OCI-LY7 (cell line): ENCODE measurements around the gene EHF. TPM values are rescaled to one million over a fixed set of nuclear protein-coding genes. Genes with fewer than 3 reads are reported as not detected.

Experiments used
- BruUV-seq: library from RNA; stranded (reverse); fragments of 400-500 nt; replicated peaks from 2 replicates; lab custom pipeline; 2021; lab: Mats Ljungman, UMichigan
- CTCF ChIA-PET: fragments of 300-600 bp; sonication (Branson Sonifier 250); formaldehyde crosslinking; loops from one replicate; lab custom pipeline; 2022; ENCODE audit warnings: antibody characterized with exemption; ENCODE audit not compliant: unreplicated experiment; lab: Charles Lee
- POLR2A ChIA-PET: fragments of 300-600 bp; sonication (Branson Sonifier 250); formaldehyde crosslinking; loops from one replicate; lab custom pipeline; 2022; ENCODE audit warnings: antibody characterized with exemption; lab: Charles Lee
- DNase-seq: peaks from one replicate; pipeline ENCODE4 v3.0.0-alpha.2; 2015; ENCODE audit warnings: low spot score
- H2AFZ ChIP-seq: fragments of 200-600 bp; sonication (generic), shearing (Covaris generic); 2 replicates; pipeline ENCODE4 v1.6.1; 2014; ENCODE audit warnings: mild to moderate bottlenecking, antibody characterized with exemption, low read length, moderate library complexity
- H3K27ac ChIP-seq: fragments of 200-600 bp; sonication (generic); 2 replicates; pipeline ENCODE4 v1.5.1; 2014; ENCODE audit warnings: mixed run types, low read depth, mild to moderate bottlenecking, moderate library complexity, low read length, inconsistent platforms; ENCODE audit not compliant: poor library complexity, severe bottlenecking
- H3K36me3 ChIP-seq: fragments of 200-600 bp; sonication (generic); 2 replicates; pipeline ENCODE4 v1.6.1; 2014; ENCODE audit warnings: mild to moderate bottlenecking, antibody characterized with exemption, low read length, moderate library complexity, mixed read lengths; ENCODE audit not compliant: insufficient read depth
- H3K4me1 ChIP-seq: fragments of 200-600 bp; sonication (generic); 2 replicates; pipeline ENCODE4 v1.5.1; 2014; ENCODE audit warnings: mild to moderate bottlenecking, low read length; ENCODE audit not compliant: insufficient read depth, poor library complexity, severe bottlenecking
- H3K4me2 ChIP-seq: fragments of 200-600 bp; sonication (generic); 2 replicates; pipeline ENCODE4 v1.6.1; 2014; ENCODE audit warnings: mild to moderate bottlenecking, low read length
- H3K4me3 ChIP-seq: fragments of 200-600 bp; sonication (generic); 2 replicates; pipeline ENCODE4 v1.5.1; 2014; ENCODE audit warnings: mild to moderate bottlenecking, low read depth, low read length; ENCODE audit not compliant: poor library complexity, severe bottlenecking
- H3K79me2 ChIP-seq: fragments of 200-600 bp; sonication (generic); 2 replicates; pipeline ENCODE4 v1.6.1; 2016; ENCODE audit warnings: low read depth, mild to moderate bottlenecking, low read length, moderate library complexity, mixed read lengths; ENCODE audit not compliant: insufficient read depth
- H3K9me2 ChIP-seq: fragments of 200-600 bp; sonication (generic); 2 replicates; pipeline ENCODE4 v1.6.1; 2016; ENCODE audit warnings: mild to moderate bottlenecking, low read length, mixed read lengths; ENCODE audit not compliant: insufficient read depth
- H3K9me3 ChIP-seq: fragments of 200-600 bp; sonication (generic); 2 replicates; pipeline ENCODE4 v1.6.1; 2014; ENCODE audit warnings: mild to moderate bottlenecking, mixed run types, low read length, mixed read lengths
- H4K20me1 ChIP-seq: fragments of 200-600 bp; sonication (generic); 2 replicates; pipeline ENCODE4 v1.6.1; 2014; ENCODE audit warnings: mild to moderate bottlenecking, antibody characterized with exemption, low read length, moderate library complexity, mixed read lengths; ENCODE audit not compliant: insufficient read depth
- CTCF ChIP-seq: fragments of 200-600 bp; sonication (generic); conservative IDR thresholded peaks from 2 replicates; pipeline ENCODE4 v1.5.1; 2014; ENCODE audit warnings: mild to moderate bottlenecking, antibody characterized with exemption, low read length, moderate library complexity, mixed read lengths
- EZH2phosphoT487 ChIP-seq: fragments of 200-600 bp; sonication (generic); IDR thresholded peaks from 2 replicates; pipeline ENCODE4 v1.6.1; 2018; ENCODE audit warnings: low read depth, borderline replicate concordance, mild to moderate bottlenecking, mixed run types, antibody characterized with exemption, low read length, moderate library complexity, mixed read lengths
- intact Hi-C: fragments of 100-400 bp; cut with micrococcal nuclease; formaldehyde crosslinking; loops from one replicate; pipeline ENCODE4 v1.10.0; 2022; ENCODE audit not compliant: unreplicated experiment
- total RNA-seq, 2 experiments: library from RNA; depleted of rRNA in 1 of 2; stranded (reverse); fragments of >200 nt in 1 of 2; shearing (Covaris generic) in 1 of 2; gene quantifications; 2 replicates each; pipeline ENCODE4 v1.2.3, GENCODE V29; 2014 to 2022

The EHF gene
- total RNA-seq, 2 experiments from 2014 or later: not detected

DNA sequence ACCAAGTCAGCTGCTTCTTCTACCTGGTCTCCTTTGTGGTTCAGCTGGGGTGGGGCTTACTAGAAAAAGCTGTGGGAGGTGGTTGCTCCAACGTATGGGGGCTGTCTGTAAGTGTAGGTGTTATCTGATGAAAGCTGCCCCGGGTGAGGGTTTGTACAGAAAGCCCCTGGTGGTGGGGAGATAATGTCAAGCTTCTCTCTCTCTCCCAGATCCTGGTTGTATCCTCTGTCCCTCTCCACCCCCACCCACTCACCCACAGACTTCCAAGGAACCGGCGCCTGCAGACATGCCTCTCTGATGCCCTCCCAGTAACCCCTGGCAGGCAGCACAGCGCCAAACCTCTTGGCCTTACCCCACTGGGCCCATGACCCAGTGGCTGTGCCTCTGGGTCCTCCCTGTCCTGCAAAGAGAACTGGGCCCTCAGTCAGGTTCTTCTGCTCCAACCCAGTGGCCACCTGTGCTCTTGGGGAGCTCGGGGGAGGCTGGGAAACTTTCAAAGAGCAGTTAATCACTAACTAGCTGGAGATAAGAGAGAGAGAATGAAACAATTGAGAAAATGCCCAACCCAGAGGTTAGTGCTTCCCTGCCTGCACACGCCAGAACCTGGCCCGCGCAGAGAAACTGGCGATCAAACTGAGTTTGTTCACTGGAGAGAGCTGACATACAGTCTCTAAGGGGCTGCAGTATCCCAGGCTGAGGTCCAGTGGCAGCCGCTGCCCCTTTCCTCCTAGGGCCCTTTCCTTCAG, 20.4 kb upstream of the EHF start:
- CTCF ChIA-PET: no interaction called here

DNA sequence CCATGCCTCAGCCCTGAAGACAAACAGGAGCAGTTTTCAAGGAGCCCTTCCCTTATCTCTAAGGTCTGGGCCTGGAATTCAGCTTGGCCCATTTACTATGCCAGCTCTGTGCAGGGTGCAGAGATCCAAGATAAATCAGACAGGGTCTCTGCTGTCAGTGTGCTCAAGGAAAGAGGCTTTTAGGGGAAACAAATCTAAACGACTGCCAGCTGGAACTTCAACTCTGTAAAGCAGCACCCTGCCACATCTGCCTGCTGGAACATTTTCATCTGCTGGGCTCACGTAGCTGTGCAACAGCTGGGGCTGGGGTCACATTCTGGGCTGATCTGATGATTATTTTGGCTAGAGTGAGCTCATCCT, 19.8 kb upstream of the EHF start:
- ChIA-PET CTCF (no interaction called here), POLR2A (no interaction called here)
- no peaks in the 10 kb centered on the region for H3K4me1 ChIP-seq
- no peaks in the 10 kb centered on the region for H4K20me1 ChIP-seq
- no TSS peak for BruUV-seq
- no peaks in the 10 kb centered on the region for H3K9me3 ChIP-seq
- no peaks in the 10 kb centered on the region for H3K79me2 ChIP-seq
- no peaks in the 10 kb centered on the region for H3K36me3 ChIP-seq
- H3K4me2 ChIP-seq: no peak overlapping the region
- H3K4me3 ChIP-seq: no peak overlapping the region
- DNase-seq: no peak
- intact Hi-C loops: no loop called here
- TF ChIP-seq CTCF (no peak), EZH2phosphoT487 (no peak)
- no peaks in the 10 kb centered on the region for H3K9me2 ChIP-seq
- H2AFZ ChIP-seq: no peak overlapping the region
- H3K27ac ChIP-seq: no peak overlapping the region

More for the DNA sequence above, 20.4 kb upstream of the EHF start:
- TF ChIP-seq EZH2phosphoT487 (no peak), CTCF (no peak)
- H3K9me2 ChIP-seq: no peaks in the 10 kb centered on the region
- DNase-seq: no peak
- BruUV-seq: no TSS peak
- no peaks in the 10 kb centered on the region for H4K20me1 ChIP-seq
- no peaks in the 10 kb centered on the region for H3K36me3 ChIP-seq
- POLR2A ChIA-PET: no interaction called here
- H3K4me2 ChIP-seq: no peak overlapping the region
- no peaks in the 10 kb centered on the region for H3K4me1 ChIP-seq
- intact Hi-C loops: no loop called here
- H2AFZ ChIP-seq: no peak overlapping the region
- H3K9me3 ChIP-seq: no peaks in the 10 kb centered on the region
- no peak overlapping the region for H3K27ac ChIP-seq
- H3K4me3 ChIP-seq: no peak overlapping the region
- no peaks in the 10 kb centered on the region for H3K79me2 ChIP-seq

DNA sequence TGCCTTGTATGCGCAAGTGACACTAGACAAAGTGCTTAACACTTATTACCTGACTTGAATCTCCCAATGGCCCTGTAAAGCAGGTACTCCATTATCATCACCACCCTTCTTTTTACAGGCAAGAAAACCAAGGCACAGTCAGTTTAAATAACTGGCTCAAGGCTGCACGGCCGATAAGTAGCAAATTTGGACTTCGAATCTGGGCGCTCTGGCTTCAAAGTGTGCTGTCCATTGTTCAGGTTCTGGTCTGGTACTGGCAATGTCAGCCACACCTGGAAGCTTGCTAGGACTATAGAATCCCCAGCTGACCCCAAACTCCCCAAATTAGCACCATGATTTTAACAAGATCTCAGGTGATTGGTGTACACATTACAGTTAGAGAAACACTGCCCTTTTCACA, 19.3 kb upstream of the EHF start:
- H3K9me3 ChIP-seq: no peaks in the 10 kb centered on the region
- intact Hi-C loops: no loop called here
- no peaks in the 10 kb centered on the region for H3K4me1 ChIP-seq
- H3K4me2 ChIP-seq: no peak overlapping the region
- BruUV-seq: no TSS peak
- POLR2A ChIA-PET: no interaction called here
- no peaks in the 10 kb centered on the region for H4K20me1 ChIP-seq
- H3K36me3 ChIP-seq: no peaks in the 10 kb centered on the region
- TF ChIP-seq CTCF (no peak), EZH2phosphoT487 (no peak)
- H3K79me2 ChIP-seq: no peaks in the 10 kb centered on the region
- H3K27ac ChIP-seq: no peak overlapping the region
- CTCF ChIA-PET: no interaction called here
- DNase-seq: no peak
- no peaks in the 10 kb centered on the region for H3K9me2 ChIP-seq
- H3K4me3 ChIP-seq: no peak overlapping the region
- H2AFZ ChIP-seq: no peak overlapping the region
